ENCODE measurements around the gene ADAMTS9. TPM values are rescaled to one million over a fixed set of nuclear protein-coding genes. Genes with fewer than 3 reads are reported as not detected.

ADAMTS9 gene
- polyA plus RNA-seq, 10 donors, result 68.5 to 126 (median 81.9) TPM

DNA sequence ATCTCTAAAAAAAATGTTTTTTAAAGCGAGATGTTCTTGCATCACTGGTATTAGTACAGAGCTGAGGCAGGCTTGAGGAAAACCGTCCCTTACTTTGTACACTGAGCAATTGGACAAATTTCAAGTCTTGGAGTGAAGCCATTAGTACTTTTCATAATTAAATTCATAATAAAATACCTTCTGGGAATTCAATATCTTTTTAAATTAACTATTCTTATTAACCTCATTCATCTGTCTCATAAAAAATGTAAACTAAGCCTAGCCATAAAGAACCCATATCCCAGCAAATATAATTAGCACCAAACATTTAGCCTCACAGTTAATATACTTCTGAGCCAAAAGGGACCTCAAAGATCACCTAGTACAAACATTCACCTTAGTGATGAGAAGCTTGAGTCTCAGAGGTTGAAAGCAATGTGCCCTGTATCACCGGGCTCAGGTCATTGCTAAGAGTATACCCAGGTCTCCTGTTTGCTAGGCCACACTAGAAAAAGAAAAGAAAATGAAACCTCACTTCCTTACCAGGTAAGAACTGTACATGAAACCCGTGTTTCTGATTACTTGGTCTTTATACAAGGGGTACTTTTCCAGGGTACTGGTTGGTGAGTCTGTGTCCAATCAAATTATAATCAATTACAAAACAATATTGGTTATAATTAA lies 192.5 kb downstream of the ADAMTS9 start:
- DNase-seq, result no peak

GRCh38 chr3:64494526-64494925 lies 193.3 kb downstream of the ADAMTS9 start:
- no peak for DNase-seq

- no peak for DNase-seq
These were observed 194.7 kb downstream of the ADAMTS9 start for GRCh38 chr3:64493149-64493548.

GRCh38 chr3:64491843-64492242 lies 196.0 kb downstream of the ADAMTS9 start:
- DNase-seq, result no peak

DNA sequence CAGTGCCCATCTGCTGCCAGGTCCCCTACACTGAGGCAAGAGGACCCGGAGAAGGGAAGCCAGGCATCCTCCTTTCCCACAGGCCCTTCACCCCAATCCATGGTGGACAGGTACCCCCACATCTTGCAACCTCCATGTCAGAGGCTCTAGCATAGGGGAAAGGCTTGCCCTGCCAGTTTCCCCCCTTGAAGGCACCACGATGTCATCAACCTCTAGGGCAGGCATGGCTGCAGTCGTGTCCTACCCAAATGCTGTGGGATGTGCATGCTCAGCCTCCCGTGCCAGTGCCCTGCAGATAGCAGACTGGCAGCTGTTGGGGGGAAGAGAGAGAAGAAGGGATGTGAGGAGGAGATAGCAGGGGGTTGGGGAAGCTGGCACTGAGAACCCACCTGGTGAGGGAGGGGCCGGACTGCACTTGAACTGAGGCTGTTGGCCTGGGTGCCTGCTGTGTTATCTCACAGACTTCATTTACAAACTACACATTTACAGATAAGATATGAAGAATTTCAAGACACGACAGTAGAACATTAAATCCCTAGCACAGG lies 197.5 kb downstream of the ADAMTS9 start:
- DNase-seq, result no peak

GRCh38 chr3:64489361-64490044 lies 198.3 kb downstream of the ADAMTS9 start:
- DNase-seq, result peak in 1 of 3 donors; percentile 54

DNA sequence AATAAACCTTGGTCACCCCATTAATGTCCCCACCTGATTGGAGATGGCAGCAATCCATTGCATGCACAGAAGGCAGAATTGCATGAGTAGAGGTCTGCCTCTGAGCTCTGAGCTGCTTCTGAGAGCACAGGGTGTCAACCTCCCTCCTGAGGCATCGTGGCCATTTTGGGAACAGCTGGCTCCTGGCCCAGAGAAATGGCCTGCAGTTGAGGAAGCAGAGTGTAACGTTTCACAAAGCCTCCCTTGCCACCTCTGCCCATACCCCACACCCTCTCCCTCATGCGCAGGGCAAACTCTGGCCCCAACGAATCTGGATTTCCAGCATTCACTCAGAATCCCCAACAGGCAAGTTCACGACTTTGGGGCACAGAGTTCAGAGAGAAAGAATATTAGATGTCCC lies 198.9 kb downstream of the ADAMTS9 start:
- no peak for DNase-seq

DNA sequence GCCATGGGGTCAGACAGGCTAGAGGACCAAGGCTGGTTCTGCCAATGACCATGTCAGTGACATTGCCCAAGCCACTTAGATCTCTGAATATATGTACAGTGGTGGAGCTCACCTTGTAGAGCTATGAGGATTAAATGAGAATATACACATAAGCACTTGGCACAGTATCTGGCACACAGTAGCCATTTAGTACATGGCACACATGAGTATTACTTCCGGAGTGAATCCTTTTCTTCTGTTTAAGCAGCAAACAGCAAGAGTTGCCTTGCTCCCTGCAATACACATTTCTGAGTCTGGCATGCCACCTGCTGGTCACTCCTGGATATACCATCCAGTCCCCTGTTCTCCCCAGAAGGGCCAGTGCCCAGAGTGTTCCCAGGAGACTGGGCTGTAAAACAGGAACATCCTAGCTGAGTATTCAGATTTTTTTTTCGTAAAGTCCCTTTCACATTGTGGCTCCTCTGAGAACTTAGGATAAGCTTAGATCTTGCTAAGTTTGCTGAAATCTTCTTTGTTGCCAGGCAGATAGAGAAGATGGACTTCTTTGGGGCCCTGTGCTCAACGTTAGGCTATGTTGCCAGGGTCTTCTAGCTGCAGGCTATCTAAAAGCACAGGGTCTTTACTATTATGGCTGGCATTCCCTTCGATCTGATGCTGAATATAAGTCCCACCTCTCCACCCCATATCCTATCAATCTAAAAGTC lies 203.4 kb downstream of the ADAMTS9 start:
- DNase-seq, result peak; percentile 66 to 87 (median 79)

DNA sequence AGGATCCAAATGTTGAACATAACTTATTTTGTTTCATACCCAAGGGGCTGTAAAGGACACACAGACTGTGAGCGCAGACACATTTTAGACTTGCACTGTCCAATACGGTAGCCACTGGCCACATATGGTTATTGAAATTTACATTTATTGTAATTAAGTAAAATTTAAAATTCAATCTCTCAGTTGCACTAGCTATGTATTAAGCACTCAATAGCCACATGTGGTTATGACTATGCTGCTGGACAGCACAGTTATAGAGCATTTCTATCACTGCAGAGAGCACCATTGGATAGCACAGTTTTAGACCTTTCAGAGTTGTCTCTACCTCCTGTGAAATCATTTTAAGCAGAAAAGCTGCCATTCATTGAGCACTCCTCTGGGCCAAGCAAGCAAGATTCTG lies 204.3 kb downstream of the ADAMTS9 start:
- DNase-seq, result no peak

DNA sequence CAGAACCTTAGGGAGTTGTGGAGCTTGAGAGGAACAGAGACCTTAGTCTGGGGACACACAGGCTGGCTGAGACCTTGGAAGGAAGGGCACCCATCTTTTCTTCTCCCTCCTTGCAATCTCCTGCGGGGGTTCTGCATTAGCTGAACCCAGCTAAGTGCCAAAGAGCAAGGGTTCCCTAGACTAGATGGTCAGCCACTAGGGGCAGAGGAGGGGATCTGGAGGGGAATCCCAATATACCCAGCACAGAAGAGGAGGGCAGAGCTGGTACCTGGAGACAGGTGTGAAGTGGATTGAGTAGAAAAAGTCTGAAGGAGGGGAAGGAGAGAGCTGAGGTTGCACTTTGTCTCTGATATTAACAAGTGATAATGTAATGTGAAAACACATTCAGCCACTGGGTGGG lies 212.8 kb downstream of the ADAMTS9 start:
- no peak for DNase-seq

DNA sequence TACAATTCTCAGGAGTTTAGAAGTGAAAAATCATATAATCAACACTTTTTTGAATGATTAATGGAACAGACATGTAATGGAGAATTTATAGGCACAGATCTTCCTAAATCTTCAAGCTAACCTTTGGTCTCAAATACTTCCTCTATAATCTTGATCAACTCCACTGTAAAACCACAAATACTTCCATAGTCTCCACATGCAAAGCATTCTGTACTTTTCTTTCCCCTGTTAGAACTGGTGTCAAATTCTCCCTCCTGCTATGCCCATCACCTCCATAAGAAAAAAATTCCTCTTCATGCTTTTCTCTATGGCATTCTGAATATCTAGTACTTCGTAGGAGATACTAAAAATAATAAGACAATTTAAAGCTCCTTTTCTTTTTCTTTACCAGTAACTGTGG lies 214.3 kb downstream of the ADAMTS9 start:
- no peak for DNase-seq

DNA sequence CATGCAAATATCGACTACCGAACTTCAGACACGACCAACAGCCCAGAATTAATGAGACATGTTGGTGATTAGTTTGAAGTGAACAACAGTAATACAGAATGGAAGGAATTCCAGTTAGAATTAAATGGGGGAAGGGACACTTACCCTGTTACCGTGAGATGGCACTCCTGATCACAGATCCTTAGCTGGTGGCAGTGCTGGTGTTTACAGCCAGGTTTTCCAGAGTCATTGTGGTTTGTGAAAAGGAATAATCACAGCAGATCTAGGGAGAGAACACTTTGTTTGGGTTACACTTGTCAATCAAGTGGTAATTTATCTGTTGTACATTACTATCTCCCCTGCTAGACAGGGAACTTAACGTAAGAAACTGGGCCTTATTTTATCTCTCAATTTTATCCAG lies 217.4 kb downstream of the ADAMTS9 start:
- DNase-seq, result no peak

DNA sequence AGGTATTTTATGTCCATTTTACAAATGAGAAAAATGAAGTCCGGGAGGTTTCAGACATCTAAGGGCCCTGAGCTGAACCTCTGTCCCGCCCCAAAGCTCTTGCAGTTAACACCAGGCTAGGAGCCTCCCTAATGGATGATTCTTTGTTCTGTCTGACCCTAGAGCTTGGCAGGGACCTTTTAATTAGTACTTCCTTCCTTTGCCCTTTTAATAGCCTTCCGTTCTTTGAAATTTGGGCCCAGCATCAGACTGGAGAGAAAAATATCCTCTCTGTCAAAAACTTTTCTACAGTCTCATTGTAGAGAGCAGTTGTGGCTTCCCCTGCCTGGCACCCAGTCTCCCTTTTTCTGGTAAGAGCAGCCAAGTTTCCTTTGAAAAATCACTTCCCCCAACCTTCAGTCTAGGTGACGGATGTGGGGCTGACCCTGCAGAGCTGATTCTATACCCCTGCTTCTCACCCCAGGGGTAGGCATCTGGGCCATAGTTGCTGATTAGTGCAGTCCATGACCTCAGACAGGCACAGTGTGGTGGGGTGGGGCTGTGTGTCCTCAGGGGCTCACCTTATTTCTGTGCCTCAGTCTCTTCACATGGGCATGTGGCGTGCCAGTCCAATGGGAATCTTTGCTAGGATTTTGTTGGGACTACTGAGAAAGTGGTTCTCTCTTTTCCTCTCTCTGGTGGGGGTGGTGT lies 220.4 kb downstream of the ADAMTS9 start:
- DNase-seq, result no peak
